HG03469 (cell line): ENCODE results near the gene DENND1B.
"Not testable (repeated sequence)": the region's sequence is repeated elsewhere in the genome, so short reads cannot be mapped to it uniquely, and the experiment has no call there.

ENCODE experiments used
- ATAC-seq: cut with Tn5 transposase; IDR thresholded peaks from one replicate; pipeline ENCODE4 v1.9.1; 2021; ENCODE audit warnings: mild to moderate bottlenecking, moderate library complexity, moderate number of reproducible peaks; ENCODE audit not compliant: unreplicated experiment

DENND1B gene

DNA sequence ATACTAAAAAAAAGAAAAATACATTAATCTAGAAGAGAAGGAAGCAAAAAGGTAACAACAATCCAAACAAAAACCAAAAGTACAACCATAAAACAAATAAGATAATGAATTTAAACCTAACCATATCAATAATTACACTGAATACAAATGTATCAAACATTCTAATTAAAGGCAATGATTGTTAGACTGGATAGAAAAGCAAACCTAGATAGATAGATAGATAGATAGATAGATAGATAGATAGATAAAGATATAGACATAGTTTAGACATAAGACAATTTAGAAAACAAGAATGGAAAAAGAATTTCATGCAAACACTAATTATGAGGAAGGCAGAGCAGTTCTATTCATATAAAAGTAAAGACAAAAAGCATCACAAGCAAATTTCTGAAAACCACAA, 24.9 kb downstream of the DENND1B start:
- ATAC-seq, result no peak

DNA sequence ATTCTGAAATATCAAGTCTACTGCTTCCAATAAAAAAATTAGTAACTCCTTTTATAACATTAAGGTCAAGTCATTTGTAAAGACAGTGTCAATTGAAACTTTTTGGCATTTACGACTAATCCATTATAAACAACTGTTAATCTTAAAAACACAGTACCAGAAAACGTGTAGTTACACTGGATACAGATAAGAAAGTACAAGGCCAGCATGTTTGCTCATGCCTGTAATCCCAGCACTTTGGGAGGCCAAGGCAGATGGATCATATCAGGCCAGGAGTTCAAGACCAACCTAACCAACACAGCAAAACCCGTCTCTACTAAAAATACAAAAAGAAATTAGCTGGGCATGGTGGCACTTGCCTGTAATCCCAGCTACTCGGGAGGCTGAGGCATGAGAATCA, 29.4 kb downstream of the DENND1B start:
- ATAC-seq, result no peak

DNA sequence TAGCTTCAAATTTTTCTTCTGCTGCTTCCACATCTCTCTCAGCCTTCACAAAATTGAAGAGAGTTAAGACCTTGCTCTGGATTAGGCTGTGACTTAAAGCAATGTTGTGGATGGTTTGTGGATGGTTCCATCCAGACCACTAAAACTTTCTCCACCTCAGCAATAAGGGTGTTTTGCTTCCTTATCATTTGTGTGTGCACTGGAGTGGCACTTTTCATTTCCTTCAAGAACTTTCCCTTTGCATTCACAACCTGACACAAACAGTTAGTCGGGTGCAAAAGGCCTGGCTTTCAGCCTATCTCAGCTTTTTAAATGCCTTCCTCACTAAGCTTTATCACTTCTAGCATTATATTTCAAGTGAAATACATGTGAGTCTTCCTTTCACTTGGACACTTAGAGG, 30.3 kb downstream of the DENND1B start:
- ATAC-seq, result no peak

DNA sequence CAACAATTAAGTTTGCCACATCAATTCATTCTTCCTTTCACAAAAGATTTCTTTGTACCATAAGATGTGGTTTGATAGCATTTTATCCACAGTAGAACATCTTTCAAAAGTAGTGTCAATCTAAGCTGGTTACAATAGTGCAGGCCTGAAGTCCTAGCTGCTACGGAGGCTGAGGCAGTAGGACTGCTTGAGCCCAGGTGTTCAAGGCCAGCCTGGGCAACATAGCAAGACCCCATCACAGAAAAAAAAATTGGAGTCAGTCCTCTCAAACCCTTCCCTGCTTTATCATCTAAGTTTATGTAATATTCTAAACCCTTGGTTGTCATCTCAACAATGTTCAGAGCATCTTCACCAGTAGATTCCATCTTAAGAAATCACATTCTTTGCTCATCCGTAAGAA, 31.7 kb downstream of the DENND1B start:
- no peak for ATAC-seq

DNA sequence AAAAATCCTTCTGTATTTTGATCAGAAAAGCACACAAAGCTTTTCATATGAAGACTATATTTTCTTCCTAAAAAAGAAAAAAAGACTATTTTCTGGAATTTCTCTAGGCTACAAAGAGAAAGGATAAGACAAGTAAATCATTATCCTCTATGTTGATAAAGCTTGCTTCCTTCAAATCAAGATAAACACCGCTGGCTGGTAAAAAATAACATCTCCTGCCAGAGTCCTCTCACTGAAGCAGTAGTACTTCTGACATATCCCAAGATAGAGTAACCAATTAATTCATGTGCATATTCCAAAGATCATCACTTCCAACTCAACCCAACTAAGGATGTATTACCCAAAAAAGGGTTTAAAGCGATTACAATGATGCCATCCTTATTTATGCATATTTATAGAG, 34.3 kb downstream of the DENND1B start:
- no peak for ATAC-seq

DNA sequence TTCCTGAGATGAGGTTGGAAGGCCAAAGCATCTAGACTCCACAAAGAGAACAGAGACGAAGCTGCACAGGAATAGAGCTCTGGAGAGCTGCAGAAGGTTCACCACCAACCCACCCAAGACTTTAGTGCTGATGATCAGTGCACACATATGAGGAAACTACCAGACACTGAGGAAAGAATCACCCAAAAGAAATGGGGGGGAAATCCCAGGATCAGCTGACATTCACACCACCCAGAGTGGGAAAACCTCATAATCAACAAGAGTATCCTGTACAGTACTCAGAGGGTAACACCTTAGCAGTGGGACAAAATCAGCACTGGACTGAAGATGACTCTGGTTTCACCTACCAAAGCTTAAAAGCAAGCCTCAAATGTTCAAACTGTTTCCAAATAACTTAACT, 36.4 kb downstream of the DENND1B start:
- no peak for ATAC-seq

DNA sequence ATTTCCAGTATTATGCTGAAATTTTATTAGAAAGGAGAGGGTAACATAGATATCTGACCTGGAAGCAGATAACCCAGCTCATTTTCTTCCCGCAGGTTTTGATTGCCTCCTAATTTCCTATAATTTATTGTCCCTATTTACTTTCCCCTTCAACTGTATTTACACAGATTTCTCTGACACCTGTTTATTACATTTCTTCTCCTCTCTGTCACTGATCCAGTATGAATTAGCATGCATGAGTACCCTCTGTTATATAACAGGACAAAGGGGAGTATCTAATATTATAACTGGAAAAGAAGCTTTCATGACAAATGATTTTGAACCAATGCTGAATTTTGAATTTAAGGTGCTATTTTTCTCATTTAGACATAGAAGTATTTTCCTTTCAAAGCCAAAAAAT, 37.4 kb downstream of the DENND1B start:
- no peak for ATAC-seq

DNA sequence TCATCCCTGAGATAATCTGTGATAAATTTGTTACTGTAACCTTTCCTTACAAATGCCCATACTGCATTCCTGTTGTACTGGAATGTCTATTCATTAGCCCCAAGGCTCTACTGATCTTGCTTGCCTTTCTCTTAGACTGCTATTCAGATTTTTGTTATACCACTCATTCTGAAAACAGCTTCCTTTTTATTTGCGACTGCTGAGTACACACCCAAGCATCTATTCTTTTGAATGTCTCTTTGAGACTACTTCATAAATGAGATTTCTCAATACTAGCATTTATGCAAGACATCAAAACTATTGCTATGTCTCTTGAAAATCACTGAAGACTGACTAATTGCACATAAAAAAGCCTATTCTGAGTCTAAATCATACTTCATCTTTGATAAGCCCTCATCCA, 38.6 kb downstream of the DENND1B start:
- ATAC-seq, result no peak

DNA sequence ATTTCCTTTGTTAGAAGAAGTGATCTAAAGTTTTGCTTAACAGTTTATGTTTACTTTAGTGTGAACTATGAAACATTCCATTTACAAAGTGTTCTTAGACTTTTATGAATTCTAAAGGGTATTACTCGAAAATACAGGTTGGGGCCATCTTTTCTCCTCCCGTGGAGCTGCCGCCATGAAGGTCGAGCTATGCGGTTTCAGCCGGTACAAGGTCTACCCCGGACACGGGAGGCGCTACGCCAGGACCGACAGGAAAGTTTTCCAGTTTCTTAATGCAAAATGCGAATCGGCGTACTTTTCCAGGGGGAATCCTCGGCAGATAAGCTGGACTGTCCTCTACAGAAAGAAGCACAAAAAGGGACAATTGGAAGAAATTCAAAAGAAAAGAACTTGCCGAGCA, 39.8 kb downstream of the DENND1B start:
- no peak for ATAC-seq

DNA sequence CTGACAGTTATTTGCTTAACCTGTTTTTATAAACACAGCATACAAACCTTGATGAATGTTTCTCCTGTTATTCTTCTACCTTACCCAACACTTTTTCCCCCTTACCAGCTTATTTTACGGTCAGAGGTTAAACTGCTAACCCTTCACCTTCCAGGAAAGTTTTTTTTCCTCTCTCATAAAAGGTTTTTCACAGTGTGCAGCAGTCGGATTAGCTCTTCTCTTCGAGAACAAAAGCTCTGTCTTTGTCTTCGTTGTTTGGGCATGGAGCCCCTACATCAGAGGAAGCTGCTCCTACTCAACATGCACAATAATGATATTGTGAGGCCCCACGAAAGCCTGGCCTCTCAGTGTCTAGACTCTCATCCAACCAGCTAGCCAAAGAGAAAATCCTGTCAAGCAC, 42.0 kb downstream of the DENND1B start:
- no peak for ATAC-seq

DNA sequence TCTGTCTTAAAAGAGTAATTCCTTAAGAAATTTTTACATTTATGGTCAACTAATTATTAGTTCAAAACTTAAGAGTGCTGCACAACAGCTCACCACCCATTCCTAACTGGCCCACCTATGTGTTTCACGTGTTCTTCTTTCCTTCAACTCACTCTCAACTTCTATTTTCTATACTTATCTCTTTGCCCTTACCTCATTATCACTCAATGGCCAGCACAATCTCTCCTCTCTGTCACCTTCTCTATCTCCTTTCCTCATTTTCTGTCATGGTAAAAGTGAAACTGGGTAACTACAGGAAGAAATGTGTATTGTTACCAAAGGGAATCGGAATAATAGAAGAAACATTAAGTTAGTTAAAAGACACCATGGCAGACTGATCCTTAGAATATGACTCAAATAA, 43.1 kb downstream of the DENND1B start:
- no peak for ATAC-seq

DNA sequence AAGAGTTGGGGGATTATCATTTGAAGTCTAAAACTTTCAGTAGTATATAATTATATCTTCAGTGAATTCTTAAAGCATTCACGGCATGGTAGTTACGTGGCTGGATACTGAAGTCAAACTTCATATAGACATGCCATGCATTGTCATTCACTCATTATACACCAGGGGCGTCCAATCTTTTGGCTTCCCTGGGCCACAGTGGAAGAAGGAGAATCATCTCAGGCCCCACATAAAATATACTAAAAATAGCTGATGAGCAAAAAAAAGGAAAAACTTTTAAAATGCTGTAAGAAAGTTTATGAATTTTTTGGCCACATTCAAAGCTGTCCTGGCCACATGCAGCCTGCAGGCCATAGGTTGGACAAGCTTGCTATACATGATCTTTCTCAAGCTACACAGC, 43.8 kb downstream of the DENND1B start:
- ATAC-seq, result no peak

DNA sequence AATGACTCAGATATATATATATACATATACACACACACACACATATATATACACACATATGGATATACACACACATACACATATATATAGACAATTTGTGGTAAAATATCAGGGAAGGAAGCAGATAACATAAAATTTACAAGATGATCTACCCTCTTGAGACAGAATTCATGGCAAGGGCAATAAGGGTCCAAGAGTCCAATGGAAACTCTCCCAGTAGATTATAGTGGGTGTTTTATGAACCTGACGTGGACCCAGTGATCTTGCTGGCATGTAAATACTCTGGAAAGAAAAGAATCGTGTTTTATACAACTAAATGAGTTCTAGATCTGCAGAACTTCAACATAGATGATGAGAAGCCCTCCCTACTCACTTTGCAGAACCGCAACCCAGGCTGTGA, 49.3 kb downstream of the DENND1B start:
- ATAC-seq, result no peak

DNA sequence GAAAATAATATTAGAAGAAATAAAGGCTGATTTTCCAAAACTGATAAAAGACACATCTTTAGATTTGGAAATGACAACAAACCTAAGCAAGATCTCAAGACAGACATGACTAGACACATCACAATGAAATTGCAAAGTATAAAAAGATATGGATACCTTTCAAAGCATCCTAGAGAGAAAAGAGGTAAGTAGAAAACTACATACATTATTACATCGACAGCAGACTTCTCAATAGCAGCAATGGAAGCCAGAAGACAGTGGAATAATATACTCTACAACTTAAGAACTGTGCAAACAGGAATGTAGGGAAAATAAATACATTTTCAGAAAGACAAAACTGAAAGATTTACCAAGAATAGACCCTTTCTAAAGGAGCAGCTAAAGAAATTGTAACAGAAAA, 50.2 kb downstream of the DENND1B start:
- ATAC-seq, result no peak

DNA sequence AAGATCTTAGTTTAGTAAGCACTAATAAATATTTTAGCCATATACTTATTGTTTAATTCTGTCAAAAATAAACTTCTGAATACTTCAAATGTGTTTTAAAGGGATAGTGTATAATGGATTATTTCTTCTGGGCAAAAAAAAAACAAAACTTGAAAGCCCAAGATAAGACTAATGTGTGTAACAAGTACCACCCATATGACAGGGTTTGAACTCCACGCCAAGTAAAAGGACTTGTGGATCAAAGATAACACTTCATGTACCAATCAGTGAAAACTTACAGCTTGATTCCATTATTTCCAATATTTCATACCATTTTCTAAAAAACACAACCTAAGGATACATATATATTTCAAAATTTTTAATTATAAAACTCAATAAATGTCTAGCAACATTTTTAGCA, 59.5 kb downstream of the DENND1B start:
- no peak for ATAC-seq

DNA sequence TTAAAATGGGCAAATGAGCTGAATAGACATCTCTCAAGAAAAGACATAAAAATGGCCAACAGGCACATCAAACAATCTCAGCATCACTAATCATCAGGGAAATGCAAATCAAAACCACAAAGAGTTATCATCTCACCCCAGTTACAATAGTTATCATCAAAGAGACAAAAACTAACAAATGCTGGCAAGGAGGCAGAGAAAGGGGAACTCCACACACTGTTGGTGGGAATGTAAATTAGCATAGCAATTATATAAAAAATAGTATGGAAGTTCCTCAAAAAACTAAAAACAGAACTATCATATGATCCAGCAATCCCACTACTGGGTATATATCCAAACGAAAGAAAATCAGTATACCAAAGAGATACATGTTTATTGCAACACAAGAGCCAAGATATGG, 68.7 kb downstream of the DENND1B start:
- no peak for ATAC-seq

DNA sequence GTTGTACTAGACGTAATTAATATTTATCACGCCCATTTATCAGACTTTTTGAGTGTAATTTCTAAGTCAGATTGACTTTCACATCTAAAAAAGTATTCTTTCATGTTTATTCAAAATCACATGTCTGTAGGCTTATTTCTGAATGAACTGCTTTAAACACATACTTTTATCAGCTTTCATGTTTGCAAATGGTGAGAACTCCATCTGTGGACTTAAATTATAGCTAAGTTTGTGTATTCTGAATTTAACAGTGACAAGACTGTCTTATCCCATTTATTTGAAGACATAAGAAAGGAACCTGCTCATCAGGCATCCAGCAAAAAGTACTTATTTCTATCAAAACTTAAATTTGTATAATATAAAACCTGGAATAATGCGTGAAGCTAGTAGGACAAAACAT, 69.3 kb downstream of the DENND1B start:
- ATAC-seq, result no peak

DNA sequence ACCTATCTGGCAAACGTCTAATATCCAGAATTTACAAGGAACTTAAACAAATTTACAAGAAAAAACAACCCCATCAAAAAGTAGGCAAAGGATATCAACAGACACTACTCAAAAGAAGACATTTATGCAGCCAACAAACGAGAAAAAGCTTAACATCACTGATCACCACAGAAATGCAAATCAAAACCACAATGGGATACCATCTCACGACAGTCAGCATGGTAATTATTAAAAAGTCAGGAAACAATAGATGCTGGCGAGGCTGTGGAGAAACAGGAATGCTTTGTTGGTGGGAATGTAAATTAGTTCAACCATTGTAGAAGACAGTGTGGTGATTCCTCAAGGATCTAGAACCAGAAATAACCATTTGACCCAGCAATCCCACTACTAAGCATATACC, 74.6 kb downstream of the DENND1B start:
- ATAC-seq, result not testable (repeated sequence)

DNA sequence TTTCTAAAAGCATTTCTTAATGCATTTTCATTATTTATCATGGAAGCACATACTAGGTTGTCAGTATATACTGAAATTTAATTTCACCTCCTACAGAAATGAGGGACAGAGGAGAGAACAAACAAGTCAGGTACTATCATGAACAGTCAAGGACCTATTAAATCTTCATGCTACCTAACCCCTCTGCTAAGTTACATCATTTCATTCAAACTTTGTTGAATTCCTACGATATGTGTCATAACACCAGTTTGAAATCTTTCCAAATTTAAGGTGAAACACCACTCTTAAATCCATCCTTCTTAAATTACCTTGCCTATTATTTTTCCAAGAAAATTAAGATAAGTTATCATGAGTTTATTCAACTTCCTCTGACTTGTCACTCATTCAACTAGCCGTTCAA, 78.9 kb downstream of the DENND1B start:
- ATAC-seq, result no peak

DNA sequence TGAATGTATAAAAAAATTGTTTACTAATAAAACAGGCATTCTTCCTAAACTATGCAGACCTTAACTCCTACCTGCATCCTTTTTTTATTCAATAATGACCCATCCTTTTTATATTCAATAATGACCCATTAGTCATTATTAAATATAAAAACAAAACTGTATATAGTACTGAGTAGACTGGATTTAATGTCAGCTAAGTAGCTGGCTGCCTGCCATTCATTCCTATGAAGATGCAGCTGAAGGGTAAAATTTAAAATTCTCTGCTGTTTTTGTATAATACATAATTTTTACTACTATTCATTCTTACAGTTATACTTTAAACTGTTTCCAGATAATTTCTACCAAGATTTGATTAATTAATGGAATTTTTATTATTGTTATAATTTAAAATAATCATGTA, 79.3 kb downstream of the DENND1B start:
- no peak for ATAC-seq

DNA sequence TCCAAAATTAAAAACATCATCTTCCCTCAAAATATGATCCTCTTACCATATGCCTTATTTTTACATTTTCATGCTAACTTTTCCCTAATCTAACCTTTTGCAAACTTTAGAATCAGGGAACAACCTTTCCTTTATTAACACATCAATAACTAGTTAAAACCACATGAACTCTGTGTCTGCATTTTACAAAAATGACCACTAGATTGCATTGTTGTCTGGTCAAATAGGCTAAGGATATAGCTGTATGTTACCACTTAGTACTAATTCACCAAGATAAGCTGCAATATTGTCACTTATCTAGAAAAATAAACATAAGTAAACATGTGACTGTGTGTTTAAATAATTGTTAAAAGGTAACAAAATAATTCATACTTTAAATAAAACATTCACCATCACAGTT, 82.3 kb downstream of the DENND1B start:
- ATAC-seq, result no peak

DNA sequence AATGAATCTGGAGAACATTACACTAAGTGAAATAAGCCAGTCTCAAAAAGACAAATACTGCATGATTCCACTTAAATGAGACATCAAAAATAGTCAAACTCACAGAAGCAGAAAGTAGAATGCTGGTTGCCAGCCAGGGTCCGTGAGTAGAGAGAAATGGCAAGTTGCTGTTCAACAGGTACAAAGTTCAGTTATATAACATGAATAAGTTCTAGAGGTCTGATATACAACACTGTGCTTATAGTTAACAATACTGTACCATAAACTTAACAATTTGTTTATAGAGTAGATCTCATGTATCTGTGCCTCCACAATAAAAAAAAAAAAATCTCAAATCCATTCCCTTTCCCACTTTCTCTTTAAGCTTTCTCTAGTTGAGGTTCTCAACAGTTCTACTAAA, 83.5 kb downstream of the DENND1B start:
- no peak for ATAC-seq

DNA sequence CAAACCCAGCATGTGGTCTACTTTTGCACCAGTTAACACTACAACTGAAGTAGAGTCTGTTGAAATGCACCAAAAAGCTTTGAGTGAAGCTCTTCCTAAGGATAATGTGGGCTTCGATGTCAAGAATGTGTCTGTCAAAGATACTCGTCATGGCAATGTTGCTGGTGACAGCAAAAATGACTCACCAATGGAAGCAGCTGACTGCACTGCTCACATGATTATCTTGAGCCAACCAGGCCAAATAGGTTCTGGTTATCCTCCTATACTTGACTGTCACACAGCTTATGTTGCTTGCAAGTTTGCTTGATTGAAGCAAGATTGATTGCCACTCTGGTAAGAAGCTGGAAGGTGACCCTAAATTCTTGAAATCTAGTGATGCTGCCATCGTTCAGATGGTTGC, 85.2 kb downstream of the DENND1B start:
- no peak for ATAC-seq

DNA sequence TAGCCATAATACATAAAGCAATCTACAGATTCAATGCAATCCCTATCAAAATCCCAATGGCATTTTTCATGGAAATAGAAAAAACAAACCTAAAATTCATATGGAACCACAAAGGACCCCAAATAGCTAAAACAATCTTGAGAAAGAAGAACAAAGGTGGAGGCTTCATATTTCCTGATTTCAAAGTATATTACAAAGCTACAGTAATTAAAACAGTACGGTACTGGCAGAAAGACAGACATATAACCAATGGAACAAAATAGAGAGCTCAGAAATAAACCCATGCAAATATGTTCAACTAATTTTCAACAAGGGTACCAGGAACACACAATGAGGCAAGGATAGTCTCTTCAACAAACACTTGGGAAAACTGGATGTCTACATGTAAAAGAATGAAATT, 87.0 kb downstream of the DENND1B start:
- no peak for ATAC-seq
